Measurements from ENCODE around the gene SSBP3.

Gene SSBP3

DNA sequence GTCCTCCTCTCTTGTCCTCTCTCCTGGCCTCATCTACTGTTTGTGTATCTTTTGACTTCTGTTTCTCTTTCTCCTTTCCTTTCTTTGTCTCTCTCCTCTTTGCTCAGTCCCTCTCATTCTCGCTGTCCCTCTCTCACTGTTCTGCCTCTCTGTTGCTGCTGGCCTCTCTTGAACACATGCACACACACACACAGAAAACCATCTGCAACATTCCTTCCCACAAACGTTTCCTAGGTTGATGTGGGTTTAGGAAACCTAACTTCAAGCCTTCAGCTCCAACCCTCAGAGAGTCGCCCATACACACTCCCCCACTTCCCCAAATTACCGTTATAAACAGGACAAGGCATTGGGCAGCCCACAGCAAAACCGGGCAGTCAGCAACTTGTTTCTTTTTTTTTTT lies 10.9 kb upstream of the SSBP3 start:
- H2BK120ac ChIP-seq (ENCODE audit: low read depth, low read length), result no peak overlapping the region
- peak overlapping the region; percentile 66 for H4K8ac ChIP-seq (ENCODE audit: low read length)
- H3K36me3 ChIP-seq (ENCODE audit: control insufficient read depth in 1 of 2, insufficient read depth in 2 of 2, low read depth in 1 of 2, low read length in 2 of 2), result no peaks in the 10 kb centered on the region
- H2BK12ac ChIP-seq (ENCODE audit: low read length in 2 of 2), result peak overlapping the region in 1 of 2 experiments; percentile 28
- DNase-seq, result no peak
- H3K18ac ChIP-seq (ENCODE audit: low read depth in 1 of 2, low read length in 2 of 2), result no peak overlapping the region
- no peak overlapping the region for H3K14ac ChIP-seq (ENCODE audit: low read length in 2 of 2)
- H3K9me3 ChIP-seq (ENCODE audit: control insufficient read depth, low read length), result no peaks in the 10 kb centered on the region
- H4K91ac ChIP-seq (ENCODE audit: low read length), result no peak overlapping the region
- no peak overlapping the region for H2BK5ac ChIP-seq (ENCODE audit: low read depth, low read length, poor library complexity, severe bottlenecking)
- no peak overlapping the region for H3K4me3 ChIP-seq (ENCODE audit: insufficient read depth in 1 of 2, low read depth in 1 of 2, low read length in 2 of 2)
- H3K4me1 ChIP-seq (ENCODE audit: control insufficient read depth, insufficient read depth, low read depth, low read length), result no peaks in the 10 kb centered on the region
- no peak overlapping the region for H3K4ac ChIP-seq (ENCODE audit: low read depth in 1 of 2, low read length in 2 of 2)
- H3K79me1 ChIP-seq (replicated peaks; ENCODE audit: low read length, poor library complexity, severe bottlenecking), result no peaks in the 10 kb centered on the region
- H3K9ac ChIP-seq (ENCODE audit: low read length), result no peak overlapping the region
- no peak overlapping the region for H2AK5ac ChIP-seq (ENCODE audit: low read length, severe bottlenecking)
- no peak overlapping the region for H2BK15ac ChIP-seq (ENCODE audit: low read depth, poor library complexity, severe bottlenecking)
- no peak overlapping the region for H3K23ac ChIP-seq (ENCODE audit: low read length in 2 of 2)
- 55% methylated on average over 5 of the region's 5 CpGs for WGBS
- H3K4me2 ChIP-seq (ENCODE audit: low read length, poor library complexity, severe bottlenecking), result no peak overlapping the region
- no peak overlapping the region for H2AFZ ChIP-seq (ENCODE audit: low read depth, low read length)
- no peak overlapping the region for H3K27ac ChIP-seq (ENCODE audit: low read length, poor library complexity, severe bottlenecking)
- H3K27me3 ChIP-seq (ENCODE audit: control insufficient read depth in 1 of 2, insufficient read depth in 1 of 2, low read length in 2 of 2), result peaks cover 12 to 37% of the 10 kb centered on the region in 2 experiments

DNA sequence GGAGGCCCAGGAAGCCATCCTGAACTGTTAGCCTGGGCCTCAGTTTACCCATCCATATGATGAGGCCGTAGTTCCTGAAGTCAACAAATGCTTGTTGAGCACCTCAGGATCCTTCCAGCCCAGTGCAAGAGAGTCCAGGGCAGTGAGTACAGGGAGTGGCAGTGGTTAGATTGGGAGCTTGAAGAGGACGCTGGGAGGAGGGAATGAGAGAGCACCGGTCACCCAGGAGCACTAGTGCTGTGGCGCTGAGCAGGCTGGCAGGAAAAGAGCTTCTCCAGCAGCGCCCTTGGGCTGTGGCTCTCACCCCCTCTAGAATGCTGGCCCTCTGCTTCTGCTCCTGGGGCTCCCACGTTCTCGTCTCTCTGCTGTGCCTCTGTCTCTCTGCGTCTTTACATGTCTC lies 10.2 kb upstream of the SSBP3 start:
- Histone ChIP-seq H2BK15ac (ENCODE audit: low read depth, poor library complexity, severe bottlenecking) (no peak overlapping the region), H3K23ac (ENCODE audit: low read length in 2 of 2) (no peak overlapping the region), H3K27ac (ENCODE audit: low read length, poor library complexity, severe bottlenecking) (no peak overlapping the region), H3K4me1 (ENCODE audit: control insufficient read depth, insufficient read depth, low read depth, low read length) (no peaks in the 10 kb centered on the region), H3K4ac (ENCODE audit: low read depth in 1 of 2, low read length in 2 of 2) (no peak overlapping the region), H2AFZ (ENCODE audit: low read depth, low read length) (no peak overlapping the region), H3K14ac (ENCODE audit: low read length in 2 of 2) (no peak overlapping the region), H2BK120ac (ENCODE audit: low read depth, low read length) (no peak overlapping the region), H3K36me3 (ENCODE audit: control insufficient read depth in 1 of 2, insufficient read depth in 2 of 2, low read depth in 1 of 2, low read length in 2 of 2) (no peaks in the 10 kb centered on the region), H3K9ac (ENCODE audit: low read length) (no peak overlapping the region), H2BK12ac (ENCODE audit: low read length in 2 of 2) (peak overlapping the region in 1 of 2 experiments; percentile 18), H2BK5ac (ENCODE audit: low read depth, low read length, poor library complexity, severe bottlenecking) (no peak overlapping the region), H2AK5ac (ENCODE audit: low read length, severe bottlenecking) (no peak overlapping the region), H3K79me1 (replicated peaks; ENCODE audit: low read length, poor library complexity, severe bottlenecking) (no peaks in the 10 kb centered on the region), H3K27me3 (ENCODE audit: control insufficient read depth in 1 of 2, insufficient read depth in 1 of 2, low read length in 2 of 2) (peaks cover 12 to 36% of the 10 kb centered on the region in 2 experiments), H4K91ac (ENCODE audit: low read length) (no peak overlapping the region), H3K9me3 (ENCODE audit: control insufficient read depth, low read length) (no peaks in the 10 kb centered on the region), H3K18ac (ENCODE audit: low read depth in 1 of 2, low read length in 2 of 2) (no peak overlapping the region), H4K8ac (ENCODE audit: low read length) (no peak overlapping the region), H3K4me2 (ENCODE audit: low read length, poor library complexity, severe bottlenecking) (no peak overlapping the region), H3K4me3 (ENCODE audit: insufficient read depth in 1 of 2, low read depth in 1 of 2, low read length in 2 of 2) (no peak overlapping the region)
- 92% methylated on average over 8 of the region's 8 CpGs for WGBS
- DNase-seq, result no peak

DNA sequence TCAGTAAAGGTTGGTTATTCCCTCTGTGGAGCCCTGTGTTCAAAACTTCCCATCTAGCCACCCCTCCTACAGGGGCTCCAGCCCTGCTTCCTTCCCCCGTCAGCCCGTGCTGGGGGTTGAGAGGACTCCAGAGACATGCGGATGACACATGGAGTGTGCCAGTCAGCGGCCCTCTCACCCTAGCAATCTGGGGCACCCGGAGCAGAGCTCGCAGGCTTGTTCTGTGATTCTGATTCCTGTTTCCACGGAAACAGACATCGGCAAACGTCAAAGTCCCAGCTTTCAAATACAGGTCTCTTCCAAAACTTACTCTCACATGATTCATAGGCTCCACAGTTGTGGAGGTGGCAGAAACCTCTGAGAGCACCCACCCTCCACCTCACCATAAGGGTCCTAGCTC lies 9.8 kb upstream of the SSBP3 start:
- no peaks in the 10 kb centered on the region for H3K36me3 ChIP-seq (ENCODE audit: control insufficient read depth in 1 of 2, insufficient read depth in 2 of 2, low read depth in 1 of 2, low read length in 2 of 2)
- H3K27ac ChIP-seq (ENCODE audit: low read length, poor library complexity, severe bottlenecking), result no peak overlapping the region
- no peaks in the 10 kb centered on the region for H3K9me3 ChIP-seq (ENCODE audit: control insufficient read depth, low read length)
- H3K4me1 ChIP-seq (ENCODE audit: control insufficient read depth, insufficient read depth, low read depth, low read length), result no peaks in the 10 kb centered on the region
- no peak for DNase-seq
- H3K4me2 ChIP-seq (ENCODE audit: low read length, poor library complexity, severe bottlenecking), result no peak overlapping the region
- no peak overlapping the region for H3K4me3 ChIP-seq (ENCODE audit: insufficient read depth in 1 of 2, low read depth in 1 of 2, low read length in 2 of 2)
- H3K18ac ChIP-seq (ENCODE audit: low read depth in 1 of 2, low read length in 2 of 2), result no peak overlapping the region
- no peak overlapping the region for H2AFZ ChIP-seq (ENCODE audit: low read depth, low read length)
- no peak overlapping the region for H2BK12ac ChIP-seq (ENCODE audit: low read length in 2 of 2)
- no peak overlapping the region for H4K8ac ChIP-seq (ENCODE audit: low read length)
- no peak overlapping the region for H3K4ac ChIP-seq (ENCODE audit: low read depth in 1 of 2, low read length in 2 of 2)
- no peak overlapping the region for H3K9ac ChIP-seq (ENCODE audit: low read length)
- H2BK120ac ChIP-seq (ENCODE audit: low read depth, low read length), result no peak overlapping the region
- H2BK5ac ChIP-seq (ENCODE audit: low read depth, low read length, poor library complexity, severe bottlenecking), result no peak overlapping the region
- H3K14ac ChIP-seq (ENCODE audit: low read length in 2 of 2), result no peak overlapping the region
- H3K79me1 ChIP-seq (replicated peaks; ENCODE audit: low read length, poor library complexity, severe bottlenecking), result no peaks in the 10 kb centered on the region
- H3K27me3 ChIP-seq (ENCODE audit: control insufficient read depth in 1 of 2, insufficient read depth in 1 of 2, low read length in 2 of 2), result peaks cover 12 to 32% of the 10 kb centered on the region in 2 experiments
- H2BK15ac ChIP-seq (ENCODE audit: low read depth, poor library complexity, severe bottlenecking), result peak overlapping the region; percentile 53
- no peak overlapping the region for H2AK5ac ChIP-seq (ENCODE audit: low read length, severe bottlenecking)
- H3K23ac ChIP-seq (ENCODE audit: low read length in 2 of 2), result no peak overlapping the region
- 88% methylated on average over 9 of the region's 9 CpGs for WGBS
- no peak overlapping the region for H4K91ac ChIP-seq (ENCODE audit: low read length)

- Histone ChIP-seq H3K27me3 (ENCODE audit: control insufficient read depth in 1 of 2, insufficient read depth in 1 of 2, low read length in 2 of 2) (peaks cover 12 to 29% of the 10 kb centered on the region in 2 experiments), H3K4ac (ENCODE audit: low read depth in 1 of 2, low read length in 2 of 2) (no peak overlapping the region), H3K14ac (ENCODE audit: low read length in 2 of 2) (no peak overlapping the region), H4K8ac (ENCODE audit: low read length) (no peak overlapping the region), H3K4me3 (ENCODE audit: insufficient read depth in 1 of 2, low read depth in 1 of 2, low read length in 2 of 2) (no peak overlapping the region), H3K9me3 (ENCODE audit: control insufficient read depth, low read length) (no peaks in the 10 kb centered on the region), H3K18ac (ENCODE audit: low read depth in 1 of 2, low read length in 2 of 2) (no peak overlapping the region), H3K4me1 (ENCODE audit: control insufficient read depth, insufficient read depth, low read depth, low read length) (no peaks in the 10 kb centered on the region), H2BK15ac (ENCODE audit: low read depth, poor library complexity, severe bottlenecking) (no peak overlapping the region), H2BK120ac (ENCODE audit: low read depth, low read length) (no peak overlapping the region), H3K79me1 (replicated peaks; ENCODE audit: low read length, poor library complexity, severe bottlenecking) (no peaks in the 10 kb centered on the region), H3K4me2 (ENCODE audit: low read length, poor library complexity, severe bottlenecking) (no peak overlapping the region), H2AK5ac (ENCODE audit: low read length, severe bottlenecking) (no peak overlapping the region), H3K36me3 (ENCODE audit: control insufficient read depth in 1 of 2, insufficient read depth in 2 of 2, low read depth in 1 of 2, low read length in 2 of 2) (no peaks in the 10 kb centered on the region), H3K9ac (ENCODE audit: low read length) (no peak overlapping the region), H3K27ac (ENCODE audit: low read length, poor library complexity, severe bottlenecking) (no peak overlapping the region), H2BK12ac (ENCODE audit: low read length in 2 of 2) (no peak overlapping the region), H2BK5ac (ENCODE audit: low read depth, low read length, poor library complexity, severe bottlenecking) (no peak overlapping the region), H4K91ac (ENCODE audit: low read length) (no peak overlapping the region), H3K23ac (ENCODE audit: low read length in 2 of 2) (no peak overlapping the region), H2AFZ (ENCODE audit: low read depth, low read length) (no peak overlapping the region)
- WGBS, result 97% methylated on average over 3 of the region's 3 CpGs
- DNase-seq, result no peak
Observed at GRCh38 chr1:54415533-54415932, 9.3 kb upstream of the SSBP3 start.

All from mesenchymal stem cell (in vitro differentiated cells and primary cell).